Neural cell (in vitro differentiated cells): ENCODE data around the gene ADGRL3.

ENCODE experiments used
- CTCF ChIP-seq: fragments of 450-650 bp; IDR thresholded peaks from 2 replicates; pipeline ENCODE4 v1.5.1; 2014; ENCODE audit warnings: antibody characterized with exemption, mild to moderate bottlenecking, moderate library complexity; ENCODE audit not compliant: poor library complexity, severe bottlenecking
- REST ChIP-seq: IDR thresholded peaks from 2 replicates; pipeline ENCODE4 v1.6.1; 2012; ENCODE audit warnings: borderline replicate concordance

DNA sequence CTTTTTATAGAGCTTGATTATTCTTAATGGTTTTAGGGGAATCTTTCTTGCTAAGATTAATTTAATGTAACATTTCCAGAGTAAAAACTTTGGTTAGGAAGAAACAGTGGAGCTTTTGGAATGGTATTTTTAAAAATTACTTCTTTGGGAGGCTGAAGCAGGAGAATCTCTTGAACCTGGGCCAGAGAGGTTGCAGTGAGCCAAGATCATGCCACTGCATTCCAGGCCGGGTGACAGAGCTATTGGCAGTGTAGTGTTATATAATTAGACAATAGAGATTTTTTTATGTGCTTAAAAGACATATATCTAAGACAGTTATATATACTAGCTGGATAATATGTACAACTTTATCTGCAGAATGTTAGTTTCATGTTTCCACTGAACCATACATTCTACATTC, 585.6 kb downstream of the ADGRL3 start:
- no peak for TF ChIP-seq CTCF
- no peak for TF ChIP-seq REST
